Endometrium (tissue), 2 donors: ENCODE measurements around the gene PELO.

Source experiments
- FAIRE-seq: peaks from 2 replicates; lab custom pipeline; 2012; peaks lifted over from hg19 to GRCh38; lab: Jason Lieb, UNC
- donor health status: control.
- donor health status: control.

The PELO gene

DNA sequence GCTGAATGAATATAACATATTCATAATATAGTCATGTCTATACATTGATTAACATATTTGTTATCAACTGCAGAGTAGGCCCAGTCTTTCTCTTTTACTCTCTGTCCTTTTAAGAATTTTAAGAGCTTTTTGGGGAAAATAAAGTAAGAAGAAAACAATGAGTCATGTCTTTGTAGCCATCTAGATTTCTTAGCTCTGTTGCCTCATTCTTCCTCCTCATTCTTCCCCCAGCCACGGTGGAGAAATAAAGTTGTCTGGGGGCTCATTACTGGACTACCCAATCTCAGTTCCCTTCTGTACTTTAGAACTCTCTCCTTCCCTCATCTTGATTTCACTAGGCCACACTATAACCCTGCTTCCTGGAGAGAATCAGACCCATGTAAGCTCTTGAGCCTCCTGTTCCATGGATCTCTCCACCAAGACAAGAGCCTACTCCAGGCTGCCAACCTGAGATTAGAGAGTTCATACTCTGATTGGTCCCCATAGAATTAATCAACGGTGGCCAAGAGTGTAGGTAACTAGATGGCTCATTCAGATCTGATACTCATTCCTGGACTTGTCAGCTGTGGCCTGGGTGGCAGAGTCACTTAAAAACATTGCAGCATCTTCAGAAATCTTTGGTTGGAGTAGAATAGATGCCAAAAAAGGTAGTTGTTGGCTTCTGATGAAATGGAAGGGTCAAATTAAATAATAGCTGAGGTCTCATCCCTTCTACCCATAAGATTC lies 44.2 kb downstream of the PELO start:
- FAIRE-seq = no peak

DNA sequence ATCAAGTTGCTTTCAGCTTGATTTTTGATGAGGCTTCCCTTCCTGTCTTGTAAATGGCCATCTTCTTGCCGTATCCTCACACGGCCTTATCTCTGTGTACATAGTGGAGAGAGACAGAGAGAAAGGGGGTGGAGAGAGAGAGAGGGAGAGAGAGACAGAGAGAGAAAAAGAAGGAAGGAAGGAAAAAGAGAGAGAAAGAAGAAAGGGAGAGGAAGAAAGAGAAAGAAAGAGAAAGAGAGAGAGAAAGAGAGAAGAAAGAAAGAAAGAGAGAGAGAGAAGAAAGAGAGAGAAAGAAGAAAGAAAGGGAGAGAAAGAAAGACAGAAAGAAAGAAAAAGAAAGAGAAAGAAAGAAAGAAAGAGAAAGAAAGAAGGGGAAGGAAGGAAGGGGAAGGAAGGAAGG lies 46.6 kb downstream of the PELO start:
- no peak for FAIRE-seq

DNA sequence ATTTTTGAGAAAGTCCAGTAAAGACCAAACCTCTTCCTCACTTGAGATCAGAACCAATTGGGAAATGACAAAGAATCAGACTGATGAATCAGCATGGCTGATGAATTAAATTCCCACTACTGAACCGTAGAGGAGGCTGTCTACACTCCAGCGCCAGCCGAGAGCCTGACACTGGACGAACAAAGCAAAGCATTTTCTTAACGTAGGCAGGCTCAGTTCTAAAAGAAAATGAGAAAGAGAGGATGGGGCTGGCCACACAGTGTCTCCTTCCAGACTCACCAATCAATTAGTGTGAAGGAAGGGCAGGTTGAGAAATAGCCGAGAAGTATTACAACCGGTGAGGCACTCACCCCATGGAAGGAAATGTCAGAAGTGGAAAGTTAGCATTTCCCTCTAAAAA lies 49.4 kb downstream of the PELO start:
- no peak for FAIRE-seq
